HEK293 (cell line): ENCODE data around the gene FBXO9.

Source experiments
- CTCF ChIA-PET: fragments of 350-600 bp; formaldehyde crosslinking; extraction: SDS; loops from one replicate; lab custom pipeline; 2021; ENCODE audit warnings: antibody characterized with exemption; lab: Yijun Ruan, JAX
- POLR2A ChIA-PET: fragments of 300-600 bp; formaldehyde crosslinking; extraction: SDS; loops from one replicate; lab custom pipeline; 2020; ENCODE audit warnings: antibody characterized with exemption, inconsistent platforms; lab: Yijun Ruan, JAX
- H3K27ac ChIP-seq: fragments of 200-500 bp; sonication (Bioruptor generic); 2 replicates; pipeline ENCODE4 v1.5.1; 2014; ENCODE audit warnings: low read depth, low read length, control low read depth, inconsistent platforms; ENCODE audit errors: extremely low read depth
- H3K36me3 ChIP-seq, 2 experiments: fragments of 200-500 bp in 1 of 2; sonication (Bioruptor generic) in 1 of 2; 1 replicate in 1 of 2; 2 replicates in 1 of 2; pipeline ENCODE4 v1.5.1; 2014 to 2017; ENCODE audit warnings: inconsistent platforms in 2 of 2, low read length in 2 of 2; ENCODE audit not compliant: control insufficient read depth in 2 of 2, insufficient read depth in 1 of 2
- H3K4me1 ChIP-seq: fragments of 200-500 bp; sonication (Bioruptor generic); 2 replicates; pipeline ENCODE4 v1.5.1; 2014; ENCODE audit warnings: mild to moderate bottlenecking, low read length, inconsistent platforms; ENCODE audit not compliant: control insufficient read depth, insufficient read depth
- H3K4me3 ChIP-seq: 2 replicates; pipeline ENCODE4 v1.5.1; 2011; ENCODE audit warnings: low read depth, mild to moderate bottlenecking, control low read depth, low read length, moderate library complexity
- H3K9me3 ChIP-seq: fragments of 200-500 bp; sonication (Bioruptor generic); 2 replicates; pipeline ENCODE4 v1.5.1; 2014; ENCODE audit warnings: low read depth, low read length, inconsistent platforms; ENCODE audit not compliant: control insufficient read depth, insufficient read depth
- GLI2 ChIP-seq: fragments of 450-650 bp; formaldehyde crosslinking; IDR thresholded peaks from 2 replicates; pipeline ENCODE4; 2017; ENCODE audit warnings: missing biosample characterization, missing genetic modification characterization, low read depth, borderline replicate concordance
- HIC1 ChIP-seq: fragments of 450-650 bp; formaldehyde crosslinking; IDR thresholded peaks from 2 replicates; pipeline ENCODE4 v1.5.1; 2016; ENCODE audit warnings: missing biosample characterization, missing genetic modification characterization
- HOXC10 ChIP-seq: sonication (generic); formaldehyde crosslinking; IDR thresholded peaks from 2 replicates; pipeline ENCODE4 v1.8.1; 2023; ENCODE audit warnings: mild to moderate bottlenecking, missing genetic modification reagents
- KLF1 ChIP-seq: fragments of 450-650 bp; formaldehyde crosslinking; IDR thresholded peaks from 2 replicates; pipeline ENCODE4 v1.5.1; 2016; ENCODE audit warnings: missing biosample characterization, missing genetic modification characterization
- MZF1 ChIP-seq: fragments of 450-650 bp; formaldehyde crosslinking; IDR thresholded peaks from 2 replicates; pipeline ENCODE4 v1.5.1; 2017; ENCODE audit warnings: missing biosample characterization, missing genetic modification characterization, borderline replicate concordance
- PRDM1 ChIP-seq: fragments of 450-650 bp; formaldehyde crosslinking; IDR thresholded peaks from 2 replicates; pipeline ENCODE4; 2016; ENCODE audit warnings: missing biosample characterization, missing genetic modification characterization
- PRDM6 ChIP-seq: fragments of 450-650 bp; formaldehyde crosslinking; IDR thresholded peaks from 2 replicates; pipeline ENCODE4 v1.5.1; 2017; ENCODE audit warnings: missing biosample characterization, missing genetic modification characterization
- SALL2 ChIP-seq: fragments of 450-650 bp; formaldehyde crosslinking; IDR thresholded peaks from 2 replicates; pipeline ENCODE4 v1.5.0; 2017; ENCODE audit warnings: missing biosample characterization, mild to moderate bottlenecking, missing genetic modification characterization, borderline replicate concordance
- SCRT2 ChIP-seq: fragments of 450-650 bp; formaldehyde crosslinking; IDR thresholded peaks from 2 replicates; pipeline ENCODE4 v1.5.1; 2016; ENCODE audit warnings: missing biosample characterization, missing genetic modification characterization
- SP2 ChIP-seq: fragments of 450-650 bp; formaldehyde crosslinking; IDR thresholded peaks from 2 replicates; pipeline ENCODE4 v1.5.1; 2016; ENCODE audit warnings: missing biosample characterization, missing genetic modification characterization
- YY1 ChIP-seq: fragments of 450-650 bp; formaldehyde crosslinking; IDR thresholded peaks from 2 replicates; pipeline ENCODE4 v1.5.1; 2018; ENCODE audit warnings: missing biosample characterization, missing genetic modification characterization
- ZIC2 ChIP-seq: fragments of 450-650 bp; formaldehyde crosslinking; IDR thresholded peaks from 2 replicates; pipeline ENCODE4 v1.5.1; 2016; ENCODE audit warnings: missing biosample characterization, missing genetic modification characterization
- ZNF112 ChIP-seq: fragments of 450-650 bp; formaldehyde crosslinking; IDR thresholded peaks from 2 replicates; pipeline ENCODE4 v1.5.0; 2017; ENCODE audit warnings: missing biosample characterization, missing genetic modification characterization
- ZNF132 ChIP-seq: fragments of 450-650 bp; formaldehyde crosslinking; IDR thresholded peaks from 2 replicates; pipeline ENCODE4 v1.5.1; 2017; ENCODE audit warnings: missing biosample characterization, missing genetic modification characterization, borderline replicate concordance
- ZNF16 ChIP-seq: fragments of 450-650 bp; formaldehyde crosslinking; IDR thresholded peaks from 2 replicates; pipeline ENCODE4 v1.5.1; 2016; ENCODE audit warnings: low read depth, missing biosample characterization, missing genetic modification characterization
- ZNF221 ChIP-seq: fragments of 450-650 bp; formaldehyde crosslinking; IDR thresholded peaks from 2 replicates; pipeline ENCODE4 v1.5.1; 2017; ENCODE audit warnings: missing biosample characterization, missing genetic modification characterization, borderline replicate concordance
- ZNF324 ChIP-seq: fragments of 450-650 bp; formaldehyde crosslinking; IDR thresholded peaks from 2 replicates; pipeline ENCODE4 v1.5.1; 2016; ENCODE audit warnings: missing biosample characterization, missing genetic modification characterization
- ZNF350 ChIP-seq: fragments of 450-650 bp; formaldehyde crosslinking; IDR thresholded peaks from 2 replicates; pipeline ENCODE4 v1.5.0; 2017; ENCODE audit warnings: missing biosample characterization, mild to moderate bottlenecking, missing genetic modification characterization
- ZNF362 ChIP-seq: fragments of 450-650 bp; formaldehyde crosslinking; IDR thresholded peaks from 2 replicates; pipeline ENCODE4 v1.5.1; 2016; ENCODE audit warnings: missing biosample characterization, missing genetic modification characterization
- ZNF558 ChIP-seq: fragments of 450-650 bp; formaldehyde crosslinking; IDR thresholded peaks from 2 replicates; pipeline ENCODE4 v1.5.1; 2016; ENCODE audit warnings: missing biosample characterization, missing genetic modification characterization
- ZNF596 ChIP-seq: fragments of 450-650 bp; IDR thresholded peaks from 2 replicates; pipeline ENCODE4 v1.5.0; 2018; ENCODE audit warnings: missing biosample characterization, mild to moderate bottlenecking, missing genetic modification characterization, moderate library complexity
- ZNF621 ChIP-seq: fragments of 450-650 bp; formaldehyde crosslinking; IDR thresholded peaks from 2 replicates; pipeline ENCODE4 v1.5.1; 2017; ENCODE audit warnings: missing biosample characterization, missing genetic modification characterization
- ZNF692 ChIP-seq: fragments of 450-650 bp; formaldehyde crosslinking; IDR thresholded peaks from 2 replicates; pipeline ENCODE4 v1.5.1; 2016; ENCODE audit warnings: missing biosample characterization, missing genetic modification characterization

The FBXO9 gene

GRCh38 chr6:53020005-53020744 lies 45.0 kb upstream of the FBXO9 start:
- Histone ChIP-seq H3K27ac (no peak overlapping the region), H3K36me3 (peaks cover 8 to 20% of the 10 kb centered on the region in 2 experiments), H3K9me3 (no peaks in the 10 kb centered on the region), H3K4me1 (no peaks in the 10 kb centered on the region), H3K4me3 (no peak overlapping the region)
- ChIA-PET POLR2A (no interaction called here), CTCF (no interaction called here)
- TF ChIP-seq ZNF16 (tag by site-specific recombination) = no peak
- no peak for TF ChIP-seq HIC1 (tag by site-specific recombination)
- no peak for TF ChIP-seq SALL2
- no peak for TF ChIP-seq ZNF621 (tag by site-specific recombination)
- TF ChIP-seq ZNF350 (tag by site-specific recombination) = no peak
- no peak for TF ChIP-seq SCRT2 (tag by site-specific recombination)
- TF ChIP-seq MZF1 = no peak
- no peak for TF ChIP-seq SP2 (tag by site-specific recombination)
- TF ChIP-seq ZNF221 = no peak
- no peak for TF ChIP-seq ZNF362 (tag by site-specific recombination)
- TF ChIP-seq ZNF112 = no peak
- no peak for TF ChIP-seq GLI2 (tag by site-specific recombination)
- TF ChIP-seq YY1 = no peak
- no peak for TF ChIP-seq KLF1 (tag by site-specific recombination)
- TF ChIP-seq PRDM1 = no peak
- no peak for TF ChIP-seq HOXC10 (CRISPR knock-in tag)
- TF ChIP-seq PRDM6 = no peak
- TF ChIP-seq ZNF558 (tag by site-specific recombination) = no peak

GRCh38 chr6:53023323-53023722 lies 41.9 kb upstream of the FBXO9 start:
- peaks cover 0 to 13% of the 10 kb centered on the region in 2 experiments; a peak in 2 of 3 replicates for H3K36me3 ChIP-seq
- TF ChIP-seq PRDM6 (no peak), ZNF692 (tag by site-specific recombination) (no peak), ZNF324 (tag by site-specific recombination) (no peak), KLF1 (tag by site-specific recombination) (no peak), ZIC2 (tag by site-specific recombination) (no peak), ZNF132 (no peak), ZNF596 (tag by site-specific recombination) (no peak)
- POLR2A ChIA-PET = no interaction called here
- no peak overlapping the region for H3K4me3 ChIP-seq
- H3K27ac ChIP-seq = no peak overlapping the region
- H3K9me3 ChIP-seq = no peaks in the 10 kb centered on the region
- CTCF ChIA-PET = no interaction called here
- no peaks in the 10 kb centered on the region for H3K4me1 ChIP-seq
